HepG2 (cell line): ENCODE results near the gene ST6GALNAC6. TPM values are rescaled to one million over a fixed set of nuclear protein-coding genes. Genes with fewer than 3 reads are reported as not detected.
A peak's percentile ranks its signal among the peaks of the same experiment; 100 is the strongest.

Experiments
- ATAD3A ChIP-seq: sonication (generic); formaldehyde crosslinking; IDR thresholded peaks from 2 replicates; pipeline ENCODE4 v1.4.0; 2020; ENCODE audit warnings: missing genetic modification reagents
- ESRRA ChIP-seq: sonication (generic); formaldehyde crosslinking; IDR thresholded peaks from 2 replicates; pipeline ENCODE4 v1.5.1; 2020; ENCODE audit warnings: mild to moderate bottlenecking, low read depth, missing genetic modification reagents
- KDM2A ChIP-seq: sonication (generic); formaldehyde crosslinking; IDR thresholded peaks from 2 replicates; pipeline ENCODE4 v1.4.0; 2020; ENCODE audit warnings: low read depth, missing genetic modification reagents, borderline replicate concordance
- MED13 ChIP-seq: sonication (generic); formaldehyde crosslinking; IDR thresholded peaks from 2 replicates; pipeline ENCODE4 v1.5.0; 2020; ENCODE audit warnings: missing genetic modification reagents
- MIER3 ChIP-seq: IDR thresholded peaks from 2 replicates; pipeline ENCODE4 v1.6.1; 2016; ENCODE audit warnings: missing compliant biosample characterization, borderline replicate concordance
- NR2C2 ChIP-seq: sonication (generic); formaldehyde crosslinking; IDR thresholded peaks from 2 replicates; pipeline ENCODE4 v1.4.0; 2020; ENCODE audit warnings: missing genetic modification reagents, mild to moderate bottlenecking, moderate library complexity, borderline replicate concordance
- SMAD1 ChIP-seq: sonication (generic); formaldehyde crosslinking; IDR thresholded peaks from 2 replicates; pipeline ENCODE4 v1.4.0; 2020; ENCODE audit warnings: missing genetic modification reagents, low read depth, mild to moderate bottlenecking, borderline replicate concordance
- TBX2 ChIP-seq: sonication (generic); formaldehyde crosslinking; IDR thresholded peaks from 2 replicates; pipeline ENCODE4 v1.5.0; 2020; ENCODE audit warnings: missing genetic modification reagents, mild to moderate bottlenecking, borderline replicate concordance
- ZNF567 ChIP-seq: sonication (generic); formaldehyde crosslinking; IDR thresholded peaks from 2 replicates; pipeline ENCODE4 v1.8.1; 2023; ENCODE audit warnings: mild to moderate bottlenecking, missing genetic modification reagents, borderline replicate concordance
- polyA plus RNA-seq, 8 experiments: library from polyadenylated mRNA; depleted of rRNA in 3 of 8; stranded (reverse) in 7 of 8; unstranded in 1 of 8; fragments of >200 nt; fragmentation: Illumina TruSeq in 4 of 8; extraction: Trizol in 4 of 8; gene quantifications; 2 replicates each; pipeline versions ENCODE4 v1.2.1 to v1.2.3, GENCODE V29; 2011 to 2016; ENCODE audit warnings: low read depth in 4 of 8, missing spikeins in 1 of 8, mixed read lengths in 1 of 8; ENCODE audit not compliant: insufficient read depth in 1 of 8
- total RNA-seq, 5 experiments: library from RNA; depleted of rRNA; stranded (reverse); fragments of >200 nt; fragmentation: Illumina TruSeq; extraction: Trizol; gene quantifications; 2 replicates each; pipeline ENCODE4 v1.2.3, GENCODE V29; 2016; ENCODE audit warnings: low read depth in 1 of 5
- TF ChIP-seq, protein P1 (sequence below), 2 experiments: fragments of 450-650 bp in 1 of 2; sonication (generic) in 1 of 2; formaldehyde crosslinking in 1 of 2; IDR thresholded peaks; 2 replicates each; pipeline versions ENCODE4 v1.6.1 to v1.8.0; 2016 to 2022; ENCODE audit warnings: antibody characterized with exemption in 1 of 2, mild to moderate bottlenecking in 1 of 2, missing genetic modification reagents in 1 of 2
- TF ChIP-seq, protein P2 (sequence below): sonication (generic); formaldehyde crosslinking; IDR thresholded peaks from 2 replicates; pipeline ENCODE4 v1.4.0; 2020; ENCODE audit warnings: missing genetic modification reagents, borderline replicate concordance
- TF ChIP-seq, protein P3 (sequence below): sonication (generic); formaldehyde crosslinking; IDR thresholded peaks from 2 replicates; pipeline ENCODE4 v1.4.0; 2020; ENCODE audit warnings: missing genetic modification reagents, low read depth, mild to moderate bottlenecking, borderline replicate concordance
- TF ChIP-seq, protein P4 (sequence below): sonication (generic); formaldehyde crosslinking; IDR thresholded peaks from 2 replicates; pipeline ENCODE4 v1.5.1; 2020; ENCODE audit warnings: mild to moderate bottlenecking, missing genetic modification reagents, moderate library complexity

The ST6GALNAC6 gene
- total and polyA plus RNA-seq, 2 of the 13 experiments (the other 11 are each of a cell fraction or from before 2014, with no cell fraction given): 18.5 to 65.4 TPM

DNA sequence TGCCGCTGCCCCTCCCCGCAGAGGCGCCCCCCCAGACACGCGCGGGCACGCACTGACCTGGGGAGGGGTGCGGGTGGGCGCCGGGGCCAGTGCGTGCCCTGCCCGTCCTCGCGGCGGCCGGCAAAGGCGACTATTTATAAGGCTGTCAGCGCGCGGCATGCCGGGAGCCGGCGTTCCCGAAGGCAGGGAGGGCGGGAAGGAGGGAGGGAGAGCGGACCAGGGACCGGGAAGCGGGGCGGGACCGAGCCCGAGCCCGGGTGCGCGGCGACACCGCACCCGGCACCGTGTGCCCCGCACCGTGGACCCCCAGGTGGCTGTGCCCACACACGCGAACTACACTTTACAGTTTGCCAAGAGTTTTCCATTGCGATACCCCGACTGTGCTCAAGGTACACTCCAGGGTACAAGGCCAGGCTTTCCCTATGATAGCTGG is 21.8 kb downstream of the ST6GALNAC6 start, which contains the start of gene AK1 (continued):
- TF ChIP-seq, protein P1, sequence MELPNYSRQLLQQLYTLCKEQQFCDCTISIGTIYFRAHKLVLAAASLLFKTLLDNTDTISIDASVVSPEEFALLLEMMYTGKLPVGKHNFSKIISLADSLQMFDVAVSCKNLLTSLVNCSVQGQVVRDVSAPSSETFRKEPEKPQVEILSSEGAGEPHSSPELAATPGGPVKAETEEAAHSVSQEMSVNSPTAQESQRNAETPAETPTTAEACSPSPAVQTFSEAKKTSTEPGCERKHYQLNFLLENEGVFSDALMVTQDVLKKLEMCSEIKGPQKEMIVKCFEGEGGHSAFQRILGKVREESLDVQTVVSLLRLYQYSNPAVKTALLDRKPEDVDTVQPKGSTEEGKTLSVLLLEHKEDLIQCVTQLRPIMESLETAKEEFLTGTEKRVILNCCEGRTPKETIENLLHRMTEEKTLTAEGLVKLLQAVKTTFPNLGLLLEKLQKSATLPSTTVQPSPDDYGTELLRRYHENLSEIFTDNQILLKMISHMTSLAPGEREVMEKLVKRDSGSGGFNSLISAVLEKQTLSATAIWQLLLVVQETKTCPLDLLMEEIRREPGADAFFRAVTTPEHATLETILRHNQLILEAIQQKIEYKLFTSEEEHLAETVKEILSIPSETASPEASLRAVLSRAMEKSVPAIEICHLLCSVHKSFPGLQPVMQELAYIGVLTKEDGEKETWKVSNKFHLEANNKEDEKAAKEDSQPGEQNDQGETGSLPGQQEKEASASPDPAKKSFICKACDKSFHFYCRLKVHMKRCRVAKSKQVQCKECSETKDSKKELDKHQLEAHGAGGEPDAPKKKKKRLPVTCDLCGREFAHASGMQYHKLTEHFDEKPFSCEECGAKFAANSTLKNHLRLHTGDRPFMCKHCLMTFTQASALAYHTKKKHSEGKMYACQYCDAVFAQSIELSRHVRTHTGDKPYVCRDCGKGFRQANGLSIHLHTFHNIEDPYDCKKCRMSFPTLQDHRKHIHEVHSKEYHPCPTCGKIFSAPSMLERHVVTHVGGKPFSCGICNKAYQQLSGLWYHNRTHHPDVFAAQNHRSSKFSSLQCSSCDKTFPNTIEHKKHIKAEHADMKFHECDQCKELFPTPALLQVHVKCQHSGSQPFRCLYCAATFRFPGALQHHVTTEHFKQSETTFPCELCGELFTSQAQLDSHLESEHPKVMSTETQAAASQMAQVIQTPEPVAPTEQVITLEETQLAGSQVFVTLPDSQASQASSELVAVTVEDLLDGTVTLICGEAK (IDR thresholded peaks at IDR 0.05): no peak
- TF ChIP-seq, protein P1 (CRISPR knock-in tag; IDR thresholded peaks at IDR 0.05): 0 out of 2 replicates have a peak, but pooled peaks have one; percentile 7
- TF ChIP-seq MED13 (CRISPR knock-in tag) (no peak), KDM2A (CRISPR knock-in tag) (peak; percentile 95), TBX2 (CRISPR knock-in tag) (0 out of 2 replicates have a peak, but pooled peaks have one; percentile 2), ATAD3A (CRISPR knock-in tag) (no peak), SMAD1 (0 out of 2 replicates have a peak, but pooled peaks have one; percentile 25), ZNF567 (CRISPR knock-in tag) (0 out of 2 replicates have a peak, but pooled peaks have one; percentile 46), NR2C2 (CRISPR knock-in tag) (no peak; the same call in 1 of the 2 replicates), MIER3 (no peak), ESRRA (CRISPR knock-in tag) (0 out of 2 replicates have a peak, but pooled peaks have one; percentile 26)
- TF ChIP-seq, protein P2, sequence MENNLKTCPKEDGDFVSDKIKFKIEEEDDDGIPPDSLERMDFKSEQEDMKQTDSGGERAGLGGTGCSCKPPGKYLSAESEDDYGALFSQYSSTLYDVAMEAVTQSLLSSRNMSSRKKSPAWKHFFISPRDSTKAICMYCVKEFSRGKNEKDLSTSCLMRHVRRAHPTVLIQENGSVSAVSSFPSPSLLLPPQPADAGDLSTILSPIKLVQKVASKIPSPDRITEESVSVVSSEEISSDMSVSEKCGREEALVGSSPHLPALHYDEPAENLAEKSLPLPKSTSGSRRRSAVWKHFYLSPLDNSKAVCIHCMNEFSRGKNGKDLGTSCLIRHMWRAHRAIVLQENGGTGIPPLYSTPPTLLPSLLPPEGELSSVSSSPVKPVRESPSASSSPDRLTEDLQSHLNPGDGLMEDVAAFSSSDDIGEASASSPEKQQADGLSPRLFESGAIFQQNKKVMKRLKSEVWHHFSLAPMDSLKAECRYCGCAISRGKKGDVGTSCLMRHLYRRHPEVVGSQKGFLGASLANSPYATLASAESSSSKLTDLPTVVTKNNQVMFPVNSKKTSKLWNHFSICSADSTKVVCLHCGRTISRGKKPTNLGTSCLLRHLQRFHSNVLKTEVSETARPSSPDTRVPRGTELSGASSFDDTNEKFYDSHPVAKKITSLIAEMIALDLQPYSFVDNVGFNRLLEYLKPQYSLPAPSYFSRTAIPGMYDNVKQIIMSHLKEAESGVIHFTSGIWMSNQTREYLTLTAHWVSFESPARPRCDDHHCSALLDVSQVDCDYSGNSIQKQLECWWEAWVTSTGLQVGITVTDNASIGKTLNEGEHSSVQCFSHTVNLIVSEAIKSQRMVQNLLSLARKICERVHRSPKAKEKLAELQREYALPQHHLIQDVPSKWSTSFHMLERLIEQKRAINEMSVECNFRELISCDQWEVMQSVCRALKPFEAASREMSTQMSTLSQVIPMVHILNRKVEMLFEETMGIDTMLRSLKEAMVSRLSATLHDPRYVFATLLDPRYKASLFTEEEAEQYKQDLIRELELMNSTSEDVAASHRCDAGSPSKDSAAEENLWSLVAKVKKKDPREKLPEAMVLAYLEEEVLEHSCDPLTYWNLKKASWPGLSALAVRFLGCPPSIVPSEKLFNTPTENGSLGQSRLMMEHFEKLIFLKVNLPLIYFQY (CRISPR knock-in tag): peak; percentile 65
- TF ChIP-seq, protein P3, sequence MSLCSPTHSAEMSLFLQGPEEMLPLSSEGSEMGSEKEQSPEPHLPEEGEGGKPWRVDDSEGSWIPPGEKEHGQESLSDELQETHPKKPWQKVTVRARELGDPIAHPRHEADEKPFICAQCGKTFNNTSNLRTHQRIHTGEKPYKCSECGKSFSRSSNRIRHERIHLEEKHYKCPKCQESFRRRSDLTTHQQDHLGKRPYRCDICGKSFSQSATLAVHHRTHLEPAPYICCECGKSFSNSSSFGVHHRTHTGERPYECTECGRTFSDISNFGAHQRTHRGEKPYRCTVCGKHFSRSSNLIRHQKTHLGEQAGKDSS (CRISPR knock-in tag): peak; percentile 35; the same call in 1 of the 2 replicates
- TF ChIP-seq, protein P4, sequence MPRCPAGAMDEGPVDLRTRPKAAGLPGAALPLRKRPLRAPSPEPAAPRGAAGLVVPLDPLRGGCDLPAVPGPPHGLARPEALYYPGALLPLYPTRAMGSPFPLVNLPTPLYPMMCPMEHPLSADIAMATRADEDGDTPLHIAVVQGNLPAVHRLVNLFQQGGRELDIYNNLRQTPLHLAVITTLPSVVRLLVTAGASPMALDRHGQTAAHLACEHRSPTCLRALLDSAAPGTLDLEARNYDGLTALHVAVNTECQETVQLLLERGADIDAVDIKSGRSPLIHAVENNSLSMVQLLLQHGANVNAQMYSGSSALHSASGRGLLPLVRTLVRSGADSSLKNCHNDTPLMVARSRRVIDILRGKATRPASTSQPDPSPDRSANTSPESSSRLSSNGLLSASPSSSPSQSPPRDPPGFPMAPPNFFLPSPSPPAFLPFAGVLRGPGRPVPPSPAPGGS (CRISPR knock-in tag): peak; percentile 45; the same call in 1 of the 2 replicates
